ENCODE results near the gene UBL3.

UBL3 gene
- long read RNA-seq, donor 1, full-length matches to known transcripts, result 20 of 20 reads
- long read RNA-seq, donor 1, partial matches to known transcripts, result 0 of 20 reads
- long read RNA-seq, donor 1, other reads (novel, unspliced or antisense), result 0 of 20 reads
- long read RNA-seq, donor 2, full-length matches to known transcripts, result 12 of 12 reads
- long read RNA-seq, donor 2, partial matches to known transcripts, result 0 of 12 reads
- long read RNA-seq, donor 2, other reads (novel, unspliced or antisense), result 0 of 12 reads
- long read RNA-seq, donor 3, full-length matches to known transcripts, result 9 of 9 reads
- long read RNA-seq, donor 3, partial matches to known transcripts, result 0 of 9 reads
- long read RNA-seq, donor 3, other reads (novel, unspliced or antisense), result 0 of 9 reads
- long read RNA-seq, donor 4, full-length matches to known transcripts, result 14 of 14 reads
- long read RNA-seq, donor 4, partial matches to known transcripts, result 0 of 14 reads
- long read RNA-seq, donor 4, other reads (novel, unspliced or antisense), result 0 of 14 reads
- long read RNA-seq, donor 5, full-length matches to known transcripts, result 19 of 19 reads
- long read RNA-seq, donor 5, partial matches to known transcripts, result 0 of 19 reads
- long read RNA-seq, donor 5, other reads (novel, unspliced or antisense), result 0 of 19 reads
- long read RNA-seq, donor 6, full-length matches to known transcripts, result 18 of 18 reads
- long read RNA-seq, donor 6, partial matches to known transcripts, result 0 of 18 reads
- long read RNA-seq, donor 6, other reads (novel, unspliced or antisense), result 0 of 18 reads
- long read RNA-seq, donor 7, full-length matches to known transcripts, result 20 of 26 reads
- long read RNA-seq, donor 7, partial matches to known transcripts, result 6 of 26 reads
- long read RNA-seq, donor 7, other reads (novel, unspliced or antisense), result 0 of 26 reads
- long read RNA-seq, donor 8, full-length matches to known transcripts, result 18 of 23 reads
- long read RNA-seq, donor 8, partial matches to known transcripts, result 5 of 23 reads
- long read RNA-seq, donor 8, other reads (novel, unspliced or antisense), result 0 of 23 reads

GRCh38 chr13:29850213-29850898, at the start of gene UBL3:
UBL3 (minus strand) TSS chr13:29850617; CDS start chr13:29849538, 1,079 bp downstream.
- DNase-seq, result peak; percentile 99

- no peak for DNase-seq
Measured at GRCh38 chr13:29897102-29897501, 46.7 kb upstream of the UBL3 start.

GRCh38 chr13:29893438-29893837, 43.0 kb upstream of the UBL3 start:
- no peak for DNase-seq

GRCh38 chr13:29892151-29892550, 41.7 kb upstream of the UBL3 start:
- no peak for DNase-seq

- DNase-seq, result no peak
Measured at GRCh38 chr13:29889111-29889510, 38.7 kb upstream of the UBL3 start.

- DNase-seq, result no peak
Measured at GRCh38 chr13:29888306-29888705, 37.9 kb upstream of the UBL3 start.

- no peak for DNase-seq
Measured at GRCh38 chr13:29887686-29888085, 37.3 kb upstream of the UBL3 start.

- DNase-seq, result no peak
Measured at GRCh38 chr13:29887030-29887557, 36.7 kb upstream of the UBL3 start.

- DNase-seq, result no peak
Measured at GRCh38 chr13:29886446-29886845, 36.0 kb upstream of the UBL3 start.

- no peak for DNase-seq
Measured at GRCh38 chr13:29885989-29886388, 35.6 kb upstream of the UBL3 start.

GRCh38 chr13:29884671-29885430, 34.4 kb upstream of the UBL3 start:
- DNase-seq, result no peak

- DNase-seq, result no peak
Measured at GRCh38 chr13:29883941-29884518, 33.6 kb upstream of the UBL3 start.

GRCh38 chr13:29882076-29882475, 31.7 kb upstream of the UBL3 start:
- DNase-seq, result no peak

- DNase-seq, result no peak
Measured at GRCh38 chr13:29878101-29878500, 27.7 kb upstream of the UBL3 start.

- DNase-seq, result no peak
Measured at GRCh38 chr13:29877456-29878078, 27.1 kb upstream of the UBL3 start.

- no peak for DNase-seq
Measured at GRCh38 chr13:29875646-29876045, 25.2 kb upstream of the UBL3 start.

- no peak for DNase-seq
Measured at GRCh38 chr13:29868581-29868980, 18.2 kb upstream of the UBL3 start.

- no peak for DNase-seq
Measured at GRCh38 chr13:29865934-29866333, 15.5 kb upstream of the UBL3 start.

- DNase-seq, result no peak
Measured at GRCh38 chr13:29861694-29862110, 11.3 kb upstream of the UBL3 start.

- DNase-seq, result no peak
Measured at GRCh38 chr13:29859971-29860370, 9.6 kb upstream of the UBL3 start.
